ENCODE results near the gene ETV3. TPM values are rescaled to one million over a fixed set of nuclear protein-coding genes. Genes with fewer than 3 reads are reported as not detected.

The ETV3 gene
- total RNA-seq, 2 experiments from 2014 or later = 47.7 to 47.9 TPM

DNA sequence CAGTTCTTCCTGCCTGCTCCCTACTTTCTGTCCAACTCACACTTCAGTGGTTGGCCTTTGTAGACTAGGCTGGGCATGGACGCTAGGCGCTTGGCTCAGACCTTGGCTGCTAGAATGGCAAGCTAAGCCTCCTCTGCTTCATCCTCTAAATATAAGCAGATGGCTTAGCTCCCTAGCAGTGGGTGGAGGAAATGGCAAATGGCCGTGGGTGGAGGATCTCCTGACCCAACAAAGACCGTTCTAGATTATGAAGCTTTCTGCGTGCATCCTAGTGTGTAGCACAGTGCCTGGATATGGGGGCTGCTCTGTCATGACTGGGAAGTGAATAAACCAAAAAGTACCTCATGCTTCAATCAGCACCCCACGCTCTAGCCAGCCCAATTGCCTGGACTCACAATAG lies 28.2 kb downstream of the ETV3 start:
- Mint-ChIP-seq H3K9me3 (no peaks in the 10 kb centered on the region), H3K4me3 (no peak overlapping the region), H3K4me1 (ENCODE audit: low read depth) (peaks cover 9% of the 10 kb centered on the region), H3K27ac (no peak overlapping the region), H3K36me3 (ENCODE audit: low read depth) (no peaks in the 10 kb centered on the region), H3K27me3 (peaks cover 21% of the 10 kb centered on the region)
- intact Hi-C loops (cut with micrococcal nuclease) = no loop called here
- TF ChIP-seq, protein P1, sequence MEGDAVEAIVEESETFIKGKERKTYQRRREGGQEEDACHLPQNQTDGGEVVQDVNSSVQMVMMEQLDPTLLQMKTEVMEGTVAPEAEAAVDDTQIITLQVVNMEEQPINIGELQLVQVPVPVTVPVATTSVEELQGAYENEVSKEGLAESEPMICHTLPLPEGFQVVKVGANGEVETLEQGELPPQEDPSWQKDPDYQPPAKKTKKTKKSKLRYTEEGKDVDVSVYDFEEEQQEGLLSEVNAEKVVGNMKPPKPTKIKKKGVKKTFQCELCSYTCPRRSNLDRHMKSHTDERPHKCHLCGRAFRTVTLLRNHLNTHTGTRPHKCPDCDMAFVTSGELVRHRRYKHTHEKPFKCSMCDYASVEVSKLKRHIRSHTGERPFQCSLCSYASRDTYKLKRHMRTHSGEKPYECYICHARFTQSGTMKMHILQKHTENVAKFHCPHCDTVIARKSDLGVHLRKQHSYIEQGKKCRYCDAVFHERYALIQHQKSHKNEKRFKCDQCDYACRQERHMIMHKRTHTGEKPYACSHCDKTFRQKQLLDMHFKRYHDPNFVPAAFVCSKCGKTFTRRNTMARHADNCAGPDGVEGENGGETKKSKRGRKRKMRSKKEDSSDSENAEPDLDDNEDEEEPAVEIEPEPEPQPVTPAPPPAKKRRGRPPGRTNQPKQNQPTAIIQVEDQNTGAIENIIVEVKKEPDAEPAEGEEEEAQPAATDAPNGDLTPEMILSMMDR (IDR thresholded peaks at IDR 0.05) = no peak
- ATAC-seq = no peak
- POLR2A ChIA-PET = interaction anchor here (1.0 to 1.7 kb wide), 3 partner anchors 16 to 29 kb away, joined by 3 to 4 read pairs (median 4); no protein-coding TSS in a partner anchor
- CTCF ChIA-PET = interaction anchor here (0.9 to 2.8 kb wide), 4 partner anchors 20 to 87 kb away, joined by 3 to 20 read pairs (median 7); no protein-coding TSS in a partner anchor
- no peak for DNase-seq

DNA sequence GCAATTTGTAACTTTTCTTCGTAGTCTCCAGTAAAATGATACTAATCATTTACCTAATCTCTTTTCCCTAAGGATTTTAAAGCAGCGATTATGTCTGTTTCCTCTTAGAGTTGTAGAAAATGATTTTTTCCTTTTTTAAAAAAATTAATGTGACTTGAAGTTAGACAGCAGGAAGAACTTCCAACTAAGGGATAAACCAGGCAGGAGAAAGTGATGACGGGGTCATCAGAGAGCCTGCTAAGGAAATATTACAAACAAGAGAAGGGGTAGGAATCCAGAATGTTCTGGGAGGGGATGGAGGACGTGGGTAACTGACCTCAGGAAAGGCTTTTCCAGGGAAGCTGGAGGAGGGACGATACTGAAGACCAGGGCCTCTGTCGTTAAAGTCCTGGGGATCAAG lies 29.7 kb downstream of the ETV3 start:
- TF ChIP-seq, protein P1 (IDR thresholded peaks at IDR 0.05) = no peak
- ChIA-PET CTCF (interaction anchor here (1.0 to 2.8 kb wide), 2 partner anchors 38 to 48 kb away, joined by 3 to 10 read pairs; no protein-coding TSS in a partner anchor), POLR2A (no interaction called here)
- H3K27ac Mint-ChIP-seq = no peak overlapping the region
- no peaks in the 10 kb centered on the region for H3K36me3 Mint-ChIP-seq (ENCODE audit: low read depth)
- no peak for DNase-seq
- H3K9me3 Mint-ChIP-seq = no peaks in the 10 kb centered on the region
- peaks cover 21% of the 10 kb centered on the region for H3K27me3 Mint-ChIP-seq
- intact Hi-C loops (cut with micrococcal nuclease) = no loop called here
- H3K4me1 Mint-ChIP-seq (ENCODE audit: low read depth) = peaks cover 9% of the 10 kb centered on the region
- no peak for ATAC-seq
- no peak overlapping the region for H3K4me3 Mint-ChIP-seq

DNA sequence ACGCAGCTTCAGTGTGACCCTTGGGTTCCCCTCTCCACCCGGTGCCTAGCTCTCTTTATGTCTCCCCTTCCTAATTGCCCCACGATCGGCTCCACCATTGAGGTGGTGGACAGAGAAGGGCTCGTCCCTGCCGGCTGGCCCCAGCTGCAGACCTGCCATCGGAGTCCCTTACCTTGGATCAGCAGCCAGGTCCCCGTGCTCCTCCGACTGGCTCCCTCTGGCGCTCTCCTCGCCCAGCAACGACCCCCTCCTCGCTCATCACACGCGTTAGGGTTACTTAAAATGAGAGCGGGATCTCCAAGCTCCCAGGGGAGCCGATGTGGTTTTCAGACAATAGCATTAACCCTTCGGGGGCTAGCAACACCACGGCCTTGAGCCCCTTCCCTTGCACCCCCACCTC lies 30.5 kb downstream of the ETV3 start:
- H3K27me3 Mint-ChIP-seq = peaks cover 21% of the 10 kb centered on the region
- no peak overlapping the region for H3K4me3 Mint-ChIP-seq
- ChIA-PET POLR2A (no interaction called here), CTCF (interaction anchor here (2.5 to 3.4 kb wide), 2 partner anchors 17 to 49 kb away, joined by 8 to 15 read pairs; no protein-coding TSS in a partner anchor)
- peaks cover 9% of the 10 kb centered on the region for H3K4me1 Mint-ChIP-seq (ENCODE audit: low read depth)
- DNase-seq (no peak), ATAC-seq (no peak)
- H3K9me3 Mint-ChIP-seq = no peaks in the 10 kb centered on the region
- TF ChIP-seq, protein P1 (IDR thresholded peaks at IDR 0.05) = no peak
- H3K27ac Mint-ChIP-seq = no peak overlapping the region
- H3K36me3 Mint-ChIP-seq (ENCODE audit: low read depth) = no peaks in the 10 kb centered on the region
- intact Hi-C loops (cut with micrococcal nuclease) = no loop called here

DNA sequence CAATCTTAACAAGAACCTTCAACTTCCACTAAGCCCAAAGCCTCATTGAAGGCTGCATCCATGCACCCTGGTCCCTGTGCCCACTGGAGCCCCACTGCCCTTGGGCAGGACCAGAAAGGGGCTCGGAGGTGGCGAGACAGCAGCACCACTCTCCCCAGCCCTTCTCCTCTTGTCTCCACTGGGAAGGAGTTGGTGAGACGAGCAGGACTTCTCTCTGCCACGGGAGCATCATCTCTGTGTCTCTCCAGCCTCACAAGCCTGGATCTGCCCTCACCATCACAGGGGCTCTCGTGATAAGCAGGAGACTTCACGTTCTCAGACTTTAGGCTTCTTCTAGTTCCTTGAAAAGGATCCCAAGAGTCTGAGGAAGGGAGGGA lies 31.4 kb downstream of the ETV3 start:
- no peak for ATAC-seq
- TF ChIP-seq, protein P1 (IDR thresholded peaks at IDR 0.05) = no peak
- H3K27me3 Mint-ChIP-seq = peaks cover 19% of the 10 kb centered on the region
- DNase-seq = no peak
- no peak overlapping the region for H3K27ac Mint-ChIP-seq
- no peak overlapping the region for H3K4me3 Mint-ChIP-seq
- intact Hi-C loops (cut with micrococcal nuclease) = no loop called here
- CTCF ChIA-PET = interaction anchor here (1.0 to 3.4 kb wide), 4 partner anchors 16 to 65 kb away, joined by 4 to 15 read pairs (median 6); no protein-coding TSS in a partner anchor
- no peaks in the 10 kb centered on the region for H3K9me3 Mint-ChIP-seq
- no peaks in the 10 kb centered on the region for H3K36me3 Mint-ChIP-seq (ENCODE audit: low read depth)
- POLR2A ChIA-PET = no interaction called here
- peaks cover 9% of the 10 kb centered on the region for H3K4me1 Mint-ChIP-seq (ENCODE audit: low read depth)

DNA sequence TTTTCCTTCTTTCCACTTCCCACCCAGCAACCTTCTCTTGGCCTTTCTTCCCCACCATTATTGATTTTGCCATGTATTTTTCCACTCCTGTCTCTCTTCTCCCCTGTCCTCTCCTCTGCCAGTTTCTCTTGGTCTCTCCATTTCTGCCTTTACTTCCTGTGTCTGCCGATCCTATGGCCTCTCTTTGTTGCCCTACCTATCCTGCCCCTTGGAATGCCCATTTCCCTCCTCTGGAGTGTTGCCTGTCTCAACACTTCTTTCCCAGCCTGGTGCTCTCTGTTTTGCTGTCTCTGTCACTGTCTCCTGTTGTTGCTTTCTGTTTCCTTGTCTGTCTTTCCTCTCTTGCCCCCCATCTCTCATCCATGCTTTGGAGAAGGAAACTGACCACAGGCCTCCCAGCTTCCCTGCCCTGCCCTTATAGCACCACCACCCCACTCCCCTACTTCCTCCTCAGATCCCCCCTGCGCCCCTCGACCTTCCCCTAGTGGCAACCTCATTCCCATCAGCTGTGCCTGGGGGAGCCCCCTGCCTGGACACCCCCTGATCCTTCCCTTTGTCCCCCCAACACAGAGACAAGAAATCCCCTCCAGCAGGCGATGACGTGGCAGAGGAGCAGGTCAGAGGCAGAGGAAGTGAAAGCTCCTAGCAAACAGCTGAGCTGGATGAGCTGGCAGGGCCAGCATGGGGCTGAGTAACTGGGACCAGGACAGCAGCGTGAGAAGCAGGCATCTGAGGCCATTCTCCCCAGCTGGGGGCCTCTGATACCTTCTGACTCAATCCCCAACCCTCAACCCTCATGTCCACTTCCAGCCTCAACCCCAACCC lies 32.0 kb downstream of the ETV3 start:
- Mint-ChIP-seq H3K36me3 (ENCODE audit: low read depth) (no peaks in the 10 kb centered on the region), H3K27me3 (peaks cover 19% of the 10 kb centered on the region), H3K9me3 (no peaks in the 10 kb centered on the region), H3K4me3 (no peak overlapping the region), H3K27ac (peak overlapping the region; percentile 2), H3K4me1 (ENCODE audit: low read depth) (peaks cover 9% of the 10 kb centered on the region)
- TF ChIP-seq, protein P1 (IDR thresholded peaks at IDR 0.05) = no peak
- ChIA-PET POLR2A (no interaction called here), CTCF (interaction anchor here (1.0 to 3.4 kb wide), 4 partner anchors 16 to 66 kb away, joined by 4 to 15 read pairs (median 6); no protein-coding TSS in a partner anchor)
- ATAC-seq (peak; percentile 93), DNase-seq (peak; percentile 72)
- intact Hi-C loops (cut with micrococcal nuclease) = no loop called here
